T-helper 1 cell treated with Interleukin-12 subunit alpha and Interleukin-12 subunit beta and Interleukin-4 antibody, amounts not matched to agents 30 μg/mL and 1 μg/mL, for 36 hours (primary cell): ENCODE measurements around the gene PDE9A.

Experiments
- H3K27ac Mint-ChIP-seq: one replicate; pipeline ENCODE4 v1.8.0; 2021; ENCODE audit warnings: mild to moderate bottlenecking, mixed read lengths
- H3K27me3 Mint-ChIP-seq: one replicate; pipeline ENCODE4 v1.8.0; 2021; ENCODE audit warnings: low read depth, mixed read lengths
- H3K36me3 Mint-ChIP-seq: one replicate; pipeline ENCODE4 v1.8.0; 2021; ENCODE audit warnings: low read depth, mixed read lengths
- H3K4me1 Mint-ChIP-seq: one replicate; pipeline ENCODE4 v1.8.0; 2021; ENCODE audit warnings: low read depth, mixed read lengths
- H3K4me3 Mint-ChIP-seq: one replicate; pipeline ENCODE4 v1.8.0; 2021; ENCODE audit warnings: mild to moderate bottlenecking, moderate library complexity, mixed read lengths
- H3K9me3 Mint-ChIP-seq: one replicate; pipeline ENCODE4 v1.8.0; 2021; ENCODE audit warnings: mixed read lengths

The PDE9A gene

DNA sequence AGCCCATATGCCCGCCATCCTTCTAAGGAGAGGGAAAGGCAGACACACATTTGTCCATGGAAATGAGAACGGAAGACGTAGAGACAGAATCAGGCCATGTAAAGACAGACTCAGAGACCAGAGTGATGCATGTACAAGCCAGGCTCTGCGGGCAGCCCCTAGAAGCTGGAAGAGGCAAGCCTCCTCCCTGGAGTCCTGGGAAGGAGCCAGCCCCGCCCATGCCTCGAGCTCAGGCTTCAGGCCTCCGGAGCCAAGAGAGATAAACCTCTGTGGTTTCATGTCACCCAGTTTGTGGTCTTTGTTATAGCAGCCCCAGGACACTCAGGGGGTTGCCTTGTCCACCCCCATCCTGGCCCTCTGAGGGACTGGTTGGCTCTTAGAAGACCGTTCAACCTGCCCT lies 11.6 kb downstream of the PDE9A start:
- Mint-ChIP-seq H3K36me3 (peaks cover 2% of the 10 kb centered on the region), H3K27me3 (no peaks in the 10 kb centered on the region), H3K4me3 (no peak overlapping the region), H3K4me1 (peaks cover 4% of the 10 kb centered on the region), H3K27ac (no peak overlapping the region), H3K9me3 (no peaks in the 10 kb centered on the region)

DNA sequence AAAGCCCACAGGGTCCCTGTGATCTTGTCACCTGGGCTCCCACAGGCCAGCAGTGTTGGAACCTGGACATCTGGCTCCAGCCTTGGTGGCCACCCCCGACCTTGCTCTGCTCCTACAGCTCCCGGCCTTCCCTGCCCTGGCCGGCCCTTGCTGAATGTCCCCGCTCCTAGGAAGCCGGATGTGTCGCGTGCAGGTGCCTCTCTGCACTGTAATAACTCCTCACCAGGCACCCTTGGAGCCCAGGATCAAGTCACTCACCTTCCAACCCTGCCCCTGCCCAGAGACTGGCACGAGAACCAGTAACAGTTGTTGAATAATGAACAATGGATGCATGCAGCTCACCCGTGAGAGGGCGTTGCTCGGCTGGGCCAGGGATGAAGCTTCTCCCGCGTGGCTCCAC lies 12.1 kb downstream of the PDE9A start:
- H3K27ac Mint-ChIP-seq: no peak overlapping the region
- peaks cover 2% of the 10 kb centered on the region for H3K36me3 Mint-ChIP-seq
- H3K9me3 Mint-ChIP-seq: no peaks in the 10 kb centered on the region
- no peaks in the 10 kb centered on the region for H3K27me3 Mint-ChIP-seq
- H3K4me1 Mint-ChIP-seq: peaks cover 4% of the 10 kb centered on the region
- no peak overlapping the region for H3K4me3 Mint-ChIP-seq

DNA sequence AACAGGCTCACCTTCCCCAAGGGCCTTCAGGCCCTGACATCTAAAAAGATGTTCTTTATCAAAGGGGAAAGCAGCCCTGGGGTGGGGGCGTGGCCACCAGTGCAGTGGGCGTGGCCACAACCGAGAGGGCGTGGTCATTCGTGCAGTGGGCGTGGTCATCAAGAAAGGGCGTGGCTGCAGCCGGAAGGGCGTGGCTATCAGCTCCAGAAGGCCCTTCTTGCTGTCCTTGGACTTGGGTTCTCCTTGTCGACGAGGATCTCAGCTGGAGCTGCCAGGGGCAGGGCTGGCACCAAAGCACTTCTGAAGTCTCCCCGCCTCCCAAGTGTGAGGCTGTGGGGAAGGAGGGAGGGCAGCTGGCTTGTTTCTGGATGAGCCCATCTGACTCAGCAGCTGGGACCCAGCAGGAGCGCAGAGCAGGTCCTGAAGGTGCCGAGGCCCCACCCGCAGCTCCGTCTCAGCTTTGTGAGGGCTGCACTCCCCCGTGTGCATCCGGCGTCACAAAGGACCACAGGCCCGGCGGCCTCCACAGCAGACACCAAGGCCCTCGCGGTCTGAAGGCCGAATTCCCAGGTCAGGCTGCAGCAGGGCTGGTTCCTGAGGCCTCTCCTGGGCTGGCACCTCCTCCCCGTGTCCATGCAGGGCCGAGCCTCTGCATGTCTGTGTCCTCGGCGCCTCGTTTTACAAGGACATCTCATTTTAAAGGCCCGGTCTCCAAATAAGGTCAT lies 12.8 kb downstream of the PDE9A start:
- no peaks in the 10 kb centered on the region for H3K9me3 Mint-ChIP-seq
- no peak overlapping the region for H3K27ac Mint-ChIP-seq
- H3K27me3 Mint-ChIP-seq: no peaks in the 10 kb centered on the region
- H3K36me3 Mint-ChIP-seq: peaks cover 2% of the 10 kb centered on the region
- H3K4me1 Mint-ChIP-seq: peaks cover 4% of the 10 kb centered on the region
- no peak overlapping the region for H3K4me3 Mint-ChIP-seq

DNA sequence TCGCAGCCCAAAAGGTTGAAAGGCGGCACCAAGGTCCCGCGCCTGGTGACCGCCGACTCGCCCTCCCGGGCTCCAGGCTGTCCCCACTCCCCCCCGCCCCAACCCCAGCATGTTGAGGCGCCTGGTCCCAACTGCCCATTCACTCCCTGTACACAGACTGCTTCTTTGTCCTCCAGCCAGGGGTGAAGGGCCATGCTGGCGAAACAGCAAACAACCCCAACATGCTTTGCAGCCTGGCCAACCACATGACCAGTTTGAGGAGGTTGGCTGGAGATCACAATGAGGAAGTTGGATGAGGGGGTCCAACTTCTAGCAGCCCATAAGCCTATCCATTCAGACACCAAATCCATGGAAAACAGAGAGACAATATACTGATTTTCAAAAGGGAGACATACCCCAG lies 13.5 kb downstream of the PDE9A start:
- Mint-ChIP-seq H3K4me1 (peaks cover 4% of the 10 kb centered on the region), H3K9me3 (no peaks in the 10 kb centered on the region), H3K4me3 (no peak overlapping the region), H3K36me3 (peaks cover 2% of the 10 kb centered on the region), H3K27me3 (no peaks in the 10 kb centered on the region), H3K27ac (no peak overlapping the region)

DNA sequence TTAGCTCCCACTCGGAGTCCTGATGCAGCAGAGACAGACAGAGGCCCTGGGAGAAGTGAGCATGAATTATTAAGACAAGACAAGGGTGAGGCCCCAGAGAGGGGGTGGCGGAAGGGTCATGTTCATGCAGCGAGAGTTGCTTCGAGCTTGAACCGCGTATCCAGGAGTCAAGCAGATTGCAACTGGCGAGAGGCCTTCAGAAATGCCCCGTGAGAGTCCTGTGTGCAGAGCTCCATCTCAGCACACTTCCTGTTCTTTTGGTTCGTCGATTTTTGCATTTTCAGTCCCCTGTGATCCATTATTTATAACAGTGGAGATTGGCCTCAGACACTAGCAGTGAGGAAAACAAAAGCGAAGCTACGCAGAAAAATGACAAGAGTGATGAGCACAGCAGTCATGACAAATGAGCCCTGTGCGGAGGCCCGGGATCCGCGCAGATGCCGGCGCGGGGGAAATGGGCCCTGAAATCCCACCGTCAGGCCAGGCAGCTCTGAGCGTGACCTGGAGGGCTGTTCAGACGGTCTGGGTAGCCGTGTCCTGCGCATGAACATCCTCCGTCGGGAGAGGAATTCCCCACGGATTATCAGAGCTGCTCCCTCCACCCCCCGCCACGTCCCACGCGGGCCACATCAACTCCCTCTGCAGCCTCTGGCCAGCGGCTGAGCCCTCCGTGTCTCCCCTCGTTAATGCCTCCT lies 15.0 kb downstream of the PDE9A start:
- no peak overlapping the region for H3K27ac Mint-ChIP-seq
- H3K9me3 Mint-ChIP-seq: no peaks in the 10 kb centered on the region
- peaks cover 4% of the 10 kb centered on the region for H3K4me1 Mint-ChIP-seq
- no peak overlapping the region for H3K4me3 Mint-ChIP-seq
- H3K36me3 Mint-ChIP-seq: peaks cover 2% of the 10 kb centered on the region
- no peaks in the 10 kb centered on the region for H3K27me3 Mint-ChIP-seq

DNA sequence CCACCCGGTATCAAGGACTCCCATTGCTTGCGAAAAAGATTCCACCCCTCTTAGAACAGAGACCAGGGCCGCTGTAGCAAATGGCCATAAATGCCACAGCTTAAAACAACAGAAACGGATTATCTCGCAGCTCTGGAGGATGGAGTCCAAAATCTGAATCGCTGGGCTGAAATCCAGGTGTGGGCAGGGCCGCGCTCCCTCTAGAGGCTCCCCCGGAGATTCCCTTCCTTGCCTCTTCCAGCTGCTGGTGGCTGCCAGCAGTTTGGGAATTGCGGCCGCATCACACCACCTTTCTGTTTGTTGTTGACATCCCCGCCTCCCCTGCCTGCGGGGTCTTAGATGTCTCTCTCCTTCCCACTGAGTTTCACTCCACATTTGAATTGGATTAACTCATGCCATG lies 15.6 kb downstream of the PDE9A start:
- no peak overlapping the region for H3K4me3 Mint-ChIP-seq

DNA sequence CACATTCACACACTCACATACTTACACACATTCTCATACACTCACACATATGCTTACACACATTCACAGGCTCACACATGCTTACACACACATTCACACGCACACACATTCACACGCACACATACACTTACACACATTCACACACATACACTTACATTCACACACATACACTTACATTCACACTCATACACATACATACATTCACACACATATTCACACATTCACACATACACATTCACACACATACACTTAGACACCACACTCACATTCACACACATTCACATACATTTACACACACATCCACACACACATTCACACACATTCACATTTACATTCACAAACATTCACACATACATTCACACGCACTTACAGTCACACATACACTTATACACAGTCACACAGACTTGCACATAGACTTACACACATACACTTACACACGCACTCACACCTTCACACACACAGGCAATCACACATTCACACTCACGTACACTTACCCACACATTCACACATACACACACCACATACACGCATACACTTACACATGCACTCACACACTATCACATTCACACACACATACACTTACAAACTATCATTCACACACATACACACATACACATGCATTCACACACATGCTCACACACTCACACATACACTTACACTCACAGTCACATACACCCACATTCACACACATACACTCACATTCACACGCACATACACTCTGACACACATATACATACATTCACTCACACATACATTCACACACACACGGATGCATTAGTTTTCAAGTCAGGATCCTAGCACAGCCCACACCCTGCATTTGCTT lies 16.8 kb downstream of the PDE9A start:
- no peaks in the 10 kb centered on the region for H3K9me3 Mint-ChIP-seq

More for the DNA sequence above, 15.6 kb downstream of the PDE9A start:
- H3K9me3 Mint-ChIP-seq: no peaks in the 10 kb centered on the region
- H3K27ac Mint-ChIP-seq: no peak overlapping the region
- H3K4me1 Mint-ChIP-seq: peaks cover 4% of the 10 kb centered on the region
- no peaks in the 10 kb centered on the region for H3K27me3 Mint-ChIP-seq
- peaks cover 2% of the 10 kb centered on the region for H3K36me3 Mint-ChIP-seq

DNA sequence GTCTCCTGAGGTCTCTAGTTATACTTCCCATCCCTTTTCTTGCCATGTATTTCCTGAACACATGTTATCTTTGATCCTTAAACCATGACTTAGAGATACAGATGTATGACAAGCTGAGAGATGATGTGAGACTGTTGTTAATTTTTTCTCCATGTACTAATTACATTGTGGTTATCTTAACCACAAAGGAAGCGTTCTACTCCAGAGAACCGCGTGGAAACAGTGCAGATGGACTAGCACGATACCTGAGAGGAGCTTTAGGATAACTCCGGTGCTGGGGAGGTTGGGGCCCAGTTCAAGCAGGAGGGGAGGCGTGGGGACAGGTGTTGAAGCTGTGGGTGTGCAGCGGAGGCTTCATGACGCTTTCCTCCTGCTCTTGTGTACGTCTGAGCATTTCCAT lies 17.5 kb downstream of the PDE9A start:
- Mint-ChIP-seq H3K4me1 (no peaks in the 10 kb centered on the region), H3K27ac (no peak overlapping the region), H3K4me3 (no peak overlapping the region), H3K9me3 (no peaks in the 10 kb centered on the region), H3K27me3 (no peaks in the 10 kb centered on the region), H3K36me3 (no peaks in the 10 kb centered on the region)

More for the DNA sequence above, 16.8 kb downstream of the PDE9A start:
- no peak overlapping the region for H3K4me3 Mint-ChIP-seq
- H3K27ac Mint-ChIP-seq: no peak overlapping the region
- no peaks in the 10 kb centered on the region for H3K36me3 Mint-ChIP-seq
- no peaks in the 10 kb centered on the region for H3K4me1 Mint-ChIP-seq
- H3K27me3 Mint-ChIP-seq: no peaks in the 10 kb centered on the region

DNA sequence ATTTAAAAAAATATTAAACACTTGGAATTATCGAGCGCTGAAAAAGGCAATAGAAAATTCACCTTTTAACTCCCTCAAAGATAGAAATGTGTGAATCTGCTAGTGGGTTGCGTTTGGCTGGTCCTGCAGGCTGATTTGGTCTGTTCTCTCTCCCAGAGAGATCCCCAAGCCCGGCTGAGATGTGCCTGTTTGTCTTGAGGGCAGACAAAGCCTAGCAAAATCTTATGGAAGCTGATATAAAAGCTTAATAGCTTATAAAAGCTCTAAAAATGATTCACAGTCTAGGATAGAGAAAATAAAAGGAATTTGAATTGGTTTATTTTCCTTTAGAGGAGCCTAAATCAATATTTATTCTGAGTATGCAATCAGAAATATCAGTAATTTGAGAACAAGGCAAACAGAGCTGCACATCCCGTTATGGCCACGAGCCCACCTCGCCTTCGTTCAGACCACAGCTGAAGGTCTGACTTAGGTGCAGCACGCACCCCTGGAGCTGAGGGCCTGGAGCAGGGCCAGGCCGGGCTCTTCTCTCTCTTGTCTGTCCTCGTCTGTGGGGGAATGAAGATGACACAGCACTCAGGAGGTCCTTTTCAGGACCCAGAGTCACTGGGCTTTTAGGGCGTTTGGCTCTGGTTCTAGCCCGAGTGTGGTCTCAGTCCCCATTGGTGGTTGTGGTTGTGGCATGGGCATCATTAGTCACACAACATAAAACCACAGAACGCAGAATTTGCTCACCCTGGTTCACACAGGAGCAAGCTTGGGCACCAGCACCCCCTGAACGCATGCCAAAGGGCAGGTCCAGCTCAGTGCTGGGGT lies 18.6 kb downstream of the PDE9A start:
- Mint-ChIP-seq H3K9me3 (no peaks in the 10 kb centered on the region), H3K4me1 (no peaks in the 10 kb centered on the region), H3K27ac (no peak overlapping the region), H3K27me3 (no peaks in the 10 kb centered on the region), H3K36me3 (no peaks in the 10 kb centered on the region), H3K4me3 (no peak overlapping the region)

DNA sequence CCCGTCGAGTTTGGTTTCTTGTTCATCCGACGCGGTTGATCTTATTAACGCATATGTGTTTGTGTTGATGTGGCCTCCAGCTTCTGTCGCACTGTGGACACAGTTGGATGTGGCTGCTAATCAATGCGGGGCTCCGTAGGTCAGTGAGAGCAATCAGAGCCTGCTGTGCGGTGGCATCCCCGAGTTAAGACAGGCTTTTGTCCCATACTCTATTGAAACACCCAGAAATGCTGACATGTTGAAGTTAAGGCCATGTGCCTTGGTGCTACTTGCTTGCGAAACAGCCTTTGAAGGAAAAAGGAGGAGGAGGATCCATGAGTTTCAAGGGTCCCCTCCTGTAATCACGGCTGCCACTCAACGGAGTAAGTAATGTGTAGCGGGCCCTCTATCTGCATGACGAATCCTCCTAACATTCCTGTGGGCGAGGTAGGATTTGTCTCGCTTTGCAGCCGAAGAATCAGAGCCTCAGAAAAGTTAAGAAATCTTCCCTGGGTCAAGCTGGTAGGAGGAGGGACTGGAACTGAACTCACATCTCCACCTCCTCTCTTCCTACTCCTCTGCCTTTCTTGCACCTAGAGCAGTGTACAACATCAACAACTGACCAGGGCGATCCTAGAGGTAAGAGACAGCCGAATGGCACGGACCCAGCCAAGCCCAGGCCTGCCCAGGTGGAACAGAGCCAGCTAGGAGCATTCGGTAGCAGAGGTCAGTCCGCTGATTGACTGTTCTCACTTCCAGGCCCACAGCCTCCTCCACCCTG lies 19.5 kb downstream of the PDE9A start:
- H3K4me3 Mint-ChIP-seq: no peak overlapping the region
- H3K9me3 Mint-ChIP-seq: no peaks in the 10 kb centered on the region
- no peaks in the 10 kb centered on the region for H3K36me3 Mint-ChIP-seq
- H3K4me1 Mint-ChIP-seq: peaks cover 3% of the 10 kb centered on the region
- no peak overlapping the region for H3K27ac Mint-ChIP-seq
- peaks cover 7% of the 10 kb centered on the region for H3K27me3 Mint-ChIP-seq

DNA sequence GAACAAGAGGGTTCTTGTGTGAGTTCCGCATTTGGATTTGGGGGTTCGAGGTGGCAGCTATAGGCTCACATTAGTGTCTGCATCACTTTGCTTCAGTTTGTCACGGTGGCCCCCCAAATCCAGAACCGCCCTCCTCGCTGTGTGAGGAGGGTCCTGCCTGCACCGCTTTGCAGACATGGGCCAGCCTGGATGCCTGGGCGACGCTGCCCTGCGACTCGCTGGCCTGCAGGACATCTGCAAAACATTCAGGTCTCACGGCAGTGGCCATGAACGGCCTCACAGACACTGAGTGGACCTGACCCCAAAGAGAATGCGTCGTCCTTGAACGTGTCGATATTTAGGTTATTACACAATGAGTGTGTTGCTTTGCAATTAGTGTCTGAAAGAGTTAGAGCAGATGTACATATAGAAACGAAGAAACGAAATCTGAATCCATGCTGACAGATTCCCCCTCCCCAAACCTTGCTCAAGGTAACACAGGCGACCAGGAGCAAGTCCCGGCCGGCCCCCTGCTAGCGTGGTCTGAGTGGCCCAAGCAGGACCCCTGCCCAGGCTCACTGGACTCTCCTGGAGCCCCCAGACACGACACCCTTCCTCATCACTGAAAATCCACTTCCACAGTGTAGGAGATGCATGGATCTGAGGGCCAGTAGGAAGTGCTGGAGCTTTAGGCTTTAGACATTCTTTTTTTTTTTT lies 20.4 kb downstream of the PDE9A start:
- Mint-ChIP-seq H3K27ac (no peak overlapping the region), H3K9me3 (no peaks in the 10 kb centered on the region), H3K4me3 (no peak overlapping the region), H3K4me1 (peaks cover 7% of the 10 kb centered on the region), H3K27me3 (peaks cover 12% of the 10 kb centered on the region), H3K36me3 (no peaks in the 10 kb centered on the region)

DNA sequence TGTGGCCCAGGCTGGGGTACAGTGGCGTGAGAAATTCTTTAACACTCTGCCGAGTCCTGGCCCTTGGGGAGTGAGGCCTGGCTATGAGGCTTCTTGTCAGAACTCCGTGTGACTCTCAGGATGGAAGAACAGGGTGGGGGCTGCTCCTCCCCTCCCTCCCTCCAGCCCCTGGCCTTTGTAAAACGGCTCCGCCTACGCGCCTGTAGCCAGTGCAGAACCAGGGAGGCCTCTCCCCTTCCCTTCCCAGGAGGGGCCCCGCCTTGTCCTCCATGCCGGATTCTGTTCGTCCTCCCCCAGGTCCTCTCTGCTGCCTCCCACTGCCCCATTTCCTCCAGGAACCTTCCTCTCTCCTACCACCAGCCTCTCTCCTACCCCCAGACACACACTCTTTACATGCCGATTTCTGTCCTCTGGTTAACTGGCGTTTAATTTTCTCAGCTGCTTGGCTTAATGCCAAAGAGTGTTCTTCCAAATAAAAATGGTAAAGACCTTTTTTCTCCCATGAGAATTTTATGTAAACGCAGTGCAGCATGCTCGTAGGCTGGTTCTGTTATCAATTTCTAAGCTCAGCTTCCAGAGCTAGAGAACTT lies 21.0 kb downstream of the PDE9A start:
- H3K9me3 Mint-ChIP-seq: no peaks in the 10 kb centered on the region
- H3K4me3 Mint-ChIP-seq: no peak overlapping the region

DNA sequence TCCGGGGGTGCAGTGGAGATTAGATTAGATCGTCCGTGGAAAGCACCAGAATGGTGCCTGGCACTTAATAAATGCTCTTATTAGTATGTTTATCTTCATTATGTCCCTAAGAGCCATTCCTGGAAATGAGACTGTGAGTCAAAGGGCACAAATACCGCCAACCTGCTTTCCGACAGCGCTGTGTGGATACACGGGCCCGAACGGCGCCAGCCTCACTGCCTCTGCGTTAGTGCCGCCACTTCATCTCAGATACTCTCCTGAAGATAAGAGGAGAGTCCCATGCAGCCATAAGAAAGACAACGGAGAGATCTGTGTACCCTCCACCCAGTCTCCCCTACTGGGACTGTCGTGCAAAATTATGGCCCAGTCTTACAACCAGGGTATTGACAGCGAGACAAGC lies 22.0 kb downstream of the PDE9A start:
- Mint-ChIP-seq H3K27ac (no peak overlapping the region), H3K27me3 (peaks cover 12% of the 10 kb centered on the region), H3K36me3 (no peaks in the 10 kb centered on the region)

More for the DNA sequence above, 21.0 kb downstream of the PDE9A start:
- Mint-ChIP-seq H3K27me3 (peaks cover 12% of the 10 kb centered on the region), H3K4me1 (peaks cover 7% of the 10 kb centered on the region), H3K36me3 (no peaks in the 10 kb centered on the region), H3K27ac (no peak overlapping the region)

More for the DNA sequence above, 22.0 kb downstream of the PDE9A start:
- H3K9me3 Mint-ChIP-seq: no peaks in the 10 kb centered on the region
- peaks cover 7% of the 10 kb centered on the region for H3K4me1 Mint-ChIP-seq
- no peak overlapping the region for H3K4me3 Mint-ChIP-seq
